Body of pancreas (tissue), 4 donors: ENCODE results near the gene DDIT3. TPM values are rescaled to one million over a fixed set of nuclear protein-coding genes. Genes with fewer than 3 reads are reported as not detected.

Experiments used
- ATAC-seq: fragments of 150-250 bp; one replicate; pipeline ENCODE4 v1.9.1; 2016
- DNase-seq, 4 donors: peaks; one replicate each; pipeline ENCODE4 v3.0.0-alpha.2; 2019
- H3K27ac ChIP-seq, 4 donors: fragments of 200-600 bp; sonication (generic); 1 replicate in 3 of 4; 2 replicates in 1 of 4; pipeline versions ENCODE4 v1.5.1 to v1.6.1; 2016 to 2019; ENCODE audit warnings: mild to moderate bottlenecking in 1 of 4, mixed read lengths in 1 of 4, moderate library complexity in 1 of 4
- H3K27me3 ChIP-seq, 2 donors: fragments of 200-600 bp; sonication (generic); one replicate each; pipeline ENCODE4 v1.6.0; 2016; ENCODE audit warnings: mild to moderate bottlenecking in 1 of 2
- H3K36me3 ChIP-seq, 2 donors: fragments of 200-600 bp; sonication (generic); replicated peaks in 1 of 2; 2 replicates each; pipeline ENCODE4 v1.5.1; 2016; ENCODE audit warnings: low read depth in 2 of 2; ENCODE audit not compliant: insufficient read depth in 1 of 2
- H3K4me1 ChIP-seq: fragments of 200-600 bp; sonication (generic); one replicate; pipeline ENCODE4 v1.6.0; 2016
- H3K4me3 ChIP-seq, 2 donors: fragments of 200-600 bp; sonication (generic); 1 replicate in 1 of 2; 2 replicates in 1 of 2; pipeline ENCODE4 v1.5.1; 2016 to 2019
- H3K9me3 ChIP-seq, 3 donors: fragments of 200-600 bp; sonication (generic); 1 replicate in 2 of 3; 2 replicates in 1 of 3; pipeline ENCODE4 v1.5.1; 2016
- POLR2A ChIP-seq, 3 donors: fragments of 450-650 bp; IDR thresholded peaks; one replicate each; pipeline ENCODE4 v1.6.1; 2016; ENCODE audit warnings: antibody characterized with exemption in 3 of 3, mild to moderate bottlenecking in 2 of 3
- WGBS, 2 donors: methylation state at CpG; one replicate each; pipeline ENCODE4 v1.1.5; 2017; 5-methylcytosine and 5-hydroxymethylcytosine counted together
- intact Hi-C: fragments of 100-400 bp; cut with DNase I; formaldehyde crosslinking; loops from one replicate; pipeline ENCODE4 v1.15.1; 2023
- total RNA-seq, 2 donors: library from RNA; depleted of rRNA; stranded (reverse); fragments of >200 nt; gene quantifications; one replicate each; pipeline ENCODE4 v1.1.0, GENCODE V29; 2016
- TF ChIP-seq, protein P1 (sequence below), 7 experiments: fragments of 450-650 bp in 4 of 7; fragments of 200-600 bp in 3 of 7; sonication (generic) in 3 of 7; IDR thresholded peaks; one replicate each; pipeline ENCODE4 v1.5.1; 2016 to 2019; ENCODE audit warnings: antibody characterized with exemption in 7 of 7

Gene DDIT3
- total RNA-seq, 2 donors from 2014 or later, result 7.3 to 12.7 TPM

DNA sequence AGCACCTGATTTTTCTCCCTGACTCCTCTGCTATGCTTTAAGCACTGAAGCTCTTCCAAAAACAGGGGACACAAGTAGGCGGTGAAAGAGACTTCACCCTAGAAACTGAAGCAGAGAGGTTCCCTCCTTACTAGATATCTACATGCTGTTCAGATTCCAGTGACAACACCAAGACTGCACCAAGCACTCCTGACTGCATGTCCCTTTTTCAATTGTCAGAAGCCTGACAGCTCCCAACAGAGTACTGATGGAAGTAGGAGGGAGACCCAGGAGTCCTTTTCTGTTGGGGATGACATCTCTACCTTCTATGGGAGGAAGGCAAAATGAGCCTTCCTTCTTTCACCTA is 16.3 kb upstream of the DDIT3 start:
- TF ChIP-seq, protein P1, sequence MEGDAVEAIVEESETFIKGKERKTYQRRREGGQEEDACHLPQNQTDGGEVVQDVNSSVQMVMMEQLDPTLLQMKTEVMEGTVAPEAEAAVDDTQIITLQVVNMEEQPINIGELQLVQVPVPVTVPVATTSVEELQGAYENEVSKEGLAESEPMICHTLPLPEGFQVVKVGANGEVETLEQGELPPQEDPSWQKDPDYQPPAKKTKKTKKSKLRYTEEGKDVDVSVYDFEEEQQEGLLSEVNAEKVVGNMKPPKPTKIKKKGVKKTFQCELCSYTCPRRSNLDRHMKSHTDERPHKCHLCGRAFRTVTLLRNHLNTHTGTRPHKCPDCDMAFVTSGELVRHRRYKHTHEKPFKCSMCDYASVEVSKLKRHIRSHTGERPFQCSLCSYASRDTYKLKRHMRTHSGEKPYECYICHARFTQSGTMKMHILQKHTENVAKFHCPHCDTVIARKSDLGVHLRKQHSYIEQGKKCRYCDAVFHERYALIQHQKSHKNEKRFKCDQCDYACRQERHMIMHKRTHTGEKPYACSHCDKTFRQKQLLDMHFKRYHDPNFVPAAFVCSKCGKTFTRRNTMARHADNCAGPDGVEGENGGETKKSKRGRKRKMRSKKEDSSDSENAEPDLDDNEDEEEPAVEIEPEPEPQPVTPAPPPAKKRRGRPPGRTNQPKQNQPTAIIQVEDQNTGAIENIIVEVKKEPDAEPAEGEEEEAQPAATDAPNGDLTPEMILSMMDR (IDR thresholded peaks at IDR 0.05), result no peak
- no peak for TF ChIP-seq POLR2A (IDR thresholded peaks at IDR 0.05)
- 100% methylated on average over 1 of the region's 1 CpG; no CpG with 5 or more reads in 1 of the 2 donors for WGBS, 2 donors
- Histone ChIP-seq H3K4me3 (no peak overlapping the region), H3K36me3 (peaks cover 12 to 28% of the 10 kb centered on the region in 2 donors), H3K4me1 (no peaks in the 10 kb centered on the region), H3K27ac (no peak overlapping the region), H3K9me3 (no peaks in the 10 kb centered on the region), H3K27me3 (no peaks in the 10 kb centered on the region)
- intact Hi-C loops, result no loop called here
- DNase-seq (no peak), ATAC-seq (no peak)

DNA sequence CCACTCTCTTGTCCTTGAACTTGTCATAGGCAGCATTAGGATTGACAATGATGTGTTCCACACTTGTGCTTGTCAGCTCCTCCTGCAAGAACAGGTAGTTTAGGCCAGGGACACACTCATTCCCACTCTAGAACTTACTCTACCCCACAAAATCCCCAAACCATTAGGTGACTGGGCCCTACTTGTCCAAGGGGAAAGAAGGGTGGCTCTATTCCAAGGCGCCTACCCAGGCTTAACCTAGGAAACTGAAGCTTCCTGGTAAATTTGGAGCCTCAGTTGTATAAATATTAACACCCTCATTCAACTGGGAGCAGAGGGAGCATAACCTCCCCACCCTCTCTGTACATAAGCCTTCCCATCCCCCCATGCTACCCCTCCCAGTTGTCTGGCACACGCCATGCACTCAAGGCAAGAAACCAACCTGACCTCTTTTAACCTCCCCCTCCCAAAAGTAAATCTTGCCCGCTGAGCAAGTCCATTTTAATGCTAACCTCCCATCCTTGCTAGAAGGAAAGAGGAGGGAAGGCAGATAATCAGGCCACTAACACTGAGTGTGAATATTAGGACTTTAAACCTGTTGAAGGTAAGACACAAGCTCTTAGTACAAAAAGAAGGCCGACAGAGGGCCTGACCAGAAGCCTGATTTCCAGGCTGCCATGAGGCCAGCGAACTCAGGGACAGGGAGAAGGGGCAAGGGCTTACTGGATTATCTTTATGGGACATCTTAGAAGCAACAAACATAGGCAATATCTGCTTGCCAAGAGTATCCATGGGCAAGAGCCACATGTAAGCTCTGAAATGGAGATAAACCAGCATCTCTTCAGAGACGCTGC is 15.7 kb upstream of the DDIT3 start:
- no peak for TF ChIP-seq POLR2A (IDR thresholded peaks at IDR 0.05)
- TF ChIP-seq, protein P1 (IDR thresholded peaks at IDR 0.05), result no peak
- Histone ChIP-seq H3K9me3 (no peaks in the 10 kb centered on the region), H3K4me3 (no peak overlapping the region), H3K27me3 (no peaks in the 10 kb centered on the region), H3K27ac (no peak overlapping the region), H3K36me3 (peaks cover 12 to 31% of the 10 kb centered on the region in 2 donors), H3K4me1 (no peaks in the 10 kb centered on the region)
- WGBS, 2 donors, result 81 to 93% methylated on average over 6 of the region's 6 CpGs
- intact Hi-C loops, result no loop called here
- ATAC-seq (no peak), DNase-seq (no peak)

DNA sequence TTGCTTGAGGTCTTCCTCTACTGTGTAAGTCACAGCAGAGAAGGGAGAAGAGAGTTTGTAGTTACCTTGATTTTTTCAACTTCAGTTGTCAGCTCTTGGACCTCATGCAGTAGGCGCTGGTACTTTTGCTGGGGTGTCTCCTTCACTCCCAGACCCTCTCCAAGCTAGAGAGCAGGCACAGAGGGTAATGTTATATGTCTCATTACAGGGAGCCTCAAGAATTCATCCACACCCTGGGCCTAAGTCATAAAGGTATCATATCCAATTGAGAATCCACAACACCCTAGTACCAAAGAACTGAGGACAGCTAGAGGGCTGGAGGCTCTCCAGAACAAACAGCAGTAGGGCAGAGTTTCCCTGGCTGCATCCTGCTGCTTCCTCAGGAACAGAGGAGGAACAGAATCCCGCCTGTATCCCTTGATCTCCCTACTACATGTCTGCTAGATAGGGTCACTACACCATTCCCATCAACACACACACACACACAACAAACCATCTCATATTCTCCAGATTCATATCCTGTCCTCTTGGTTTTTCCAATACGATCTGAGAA is 14.8 kb upstream of the DDIT3 start:
- intact Hi-C loops, result no loop called here
- Histone ChIP-seq H3K9me3 (no peaks in the 10 kb centered on the region), H3K36me3 (peaks cover 12 to 38% of the 10 kb centered on the region in 2 donors), H3K4me3 (no peak overlapping the region), H3K27ac (no peak overlapping the region), H3K27me3 (no peaks in the 10 kb centered on the region), H3K4me1 (no peaks in the 10 kb centered on the region)
- TF ChIP-seq, protein P1 (IDR thresholded peaks at IDR 0.05), result no peak
- TF ChIP-seq POLR2A (IDR thresholded peaks at IDR 0.05), result no peak
- ATAC-seq (no peak), DNase-seq (no peak)
- WGBS, 2 donors, result 88 to 95% methylated on average over 3 of the region's 3 CpGs

DNA sequence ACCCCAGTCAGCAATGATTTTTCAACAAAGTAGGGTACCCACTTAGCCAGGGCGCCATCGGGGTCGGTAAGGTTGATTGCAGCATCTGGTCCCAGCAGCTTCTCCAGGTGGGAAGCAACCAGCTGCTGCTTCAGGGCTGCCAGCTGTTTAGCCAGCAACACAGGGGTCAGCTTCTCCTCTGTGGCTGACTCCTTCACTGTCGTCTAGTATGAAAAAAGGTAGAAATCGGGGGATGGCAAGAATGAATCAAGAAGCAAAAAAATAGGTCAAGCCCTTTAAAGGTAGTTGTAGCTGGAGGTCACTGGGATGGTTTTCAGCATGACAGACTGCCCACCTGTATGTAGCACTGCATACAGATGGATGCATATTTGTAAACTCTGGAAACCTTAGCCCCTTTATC is 13.9 kb upstream of the DDIT3 start:
- Histone ChIP-seq H3K4me3 (no peak overlapping the region), H3K4me1 (no peaks in the 10 kb centered on the region), H3K27me3 (no peaks in the 10 kb centered on the region), H3K9me3 (no peaks in the 10 kb centered on the region), H3K36me3 (peaks cover 16 to 39% of the 10 kb centered on the region in 2 donors), H3K27ac (no peak overlapping the region)
- intact Hi-C loops, result no loop called here
- TF ChIP-seq, protein P1 (IDR thresholded peaks at IDR 0.05), result no peak
- TF ChIP-seq POLR2A (IDR thresholded peaks at IDR 0.05), result no peak
- DNase-seq (no peak), ATAC-seq (no peak)
- 63 to 75% methylated on average over 2 to 5 of the region's 5 CpGs for WGBS, 2 donors
